Ovary (tissue), 9 donors: Measurements from ENCODE around the gene SLC47A2. TPM values are rescaled to one million over a fixed set of nuclear protein-coding genes. Genes with fewer than 3 reads are reported as not detected.

Experiments
- DNase-seq, 5 donors: peaks; one replicate each; pipeline ENCODE4 v3.0.0-alpha.2; 2019 to 2020
- H3K27ac ChIP-seq, 2 donors: fragments of 200-600 bp; one replicate each; pipeline versions ENCODE4 v1.5.1 to v1.8.0; 2019 to 2022
- H3K27me3 ChIP-seq: fragments of 200-600 bp; one replicate; pipeline ENCODE4 v1.8.0; 2022
- H3K36me3 ChIP-seq: fragments of 200-600 bp; sonication (generic); one replicate; pipeline ENCODE4 v1.5.1; 2019
- H3K4me1 ChIP-seq: one replicate; pipeline ENCODE4 v1.8.1; 2013; ENCODE audit warnings: mild to moderate bottlenecking, moderate library complexity; ENCODE audit not compliant: insufficient read depth
- H3K4me3 ChIP-seq: fragments of 200-600 bp; sonication (generic); one replicate; pipeline ENCODE4 v1.5.1; 2017
- H3K9me3 ChIP-seq, 2 donors: fragments of 200-600 bp in 1 of 2; sonication (generic) in 1 of 2; one replicate each; pipeline versions ENCODE4 v1.5.1 to v1.8.1; 2013 to 2019; ENCODE audit warnings: mild to moderate bottlenecking in 1 of 2, moderate library complexity in 1 of 2
- CTCF ChIP-seq, 3 donors: fragments of 450-650 bp in 2 of 3; fragments of 200-600 bp in 1 of 3; IDR thresholded peaks; one replicate each; pipeline versions ENCODE4 v1.5.1 to v1.8.0; 2016 to 2022; ENCODE audit warnings: antibody characterized with exemption in 3 of 3, mild to moderate bottlenecking in 1 of 3
- EP300 ChIP-seq: sonication (generic); formaldehyde crosslinking; IDR thresholded peaks from one replicate; pipeline ENCODE4 v1.6.1; 2017; ENCODE audit warnings: antibody characterized with exemption
- POLR2A ChIP-seq: fragments of 450-650 bp; IDR thresholded peaks from one replicate; pipeline ENCODE4 v1.6.1; 2017; ENCODE audit warnings: antibody characterized with exemption, mild to moderate bottlenecking, moderate library complexity
- WGBS, 3 donors: extraction: QIAGEN DNeasy Blood & Tissue Kit in 1 of 3; methylation state at CpG; one replicate each; pipeline versions ENCODE4 v1.1.5 to v1.1.7; 2013 to 2017; 5-methylcytosine and 5-hydroxymethylcytosine counted together
- intact Hi-C, 4 donors: fragments of 100-400 bp; cut with DNase I; formaldehyde crosslinking; loops; one replicate each; pipeline versions ENCODE4 v1.11.0 to v1.15.1; 2022 to 2023
- polyA plus RNA-seq, 2 donors: library from polyadenylated mRNA; stranded (reverse); fragments of 200-250 nt in 1 of 2; fragments of 350-450 nt in 1 of 2; fragmentation: Illumina TruSeq in 1 of 2; extraction: RNeasy Lipid Tissue Mini Kit (QIAGEN cat#74804) in 1 of 2; gene quantifications; one replicate each; pipeline ENCODE4 v1.2.3, GENCODE V29; 2013 to 2014
- total RNA-seq, 7 donors: library from RNA; depleted of rRNA in 2 of 7; stranded (reverse); fragments of >200 nt in 2 of 7; fragmentation: NEBNext Ultra II Directional in 3 of 7; extraction: Animal tissue kit (Norgen Biotek cat#: 25700) in 3 of 7; gene quantifications; one replicate each; pipeline versions ENCODE4 v1.1.0 to v1.2.4, GENCODE V29; 2016 to 2023
- donor health status: DM: no; HTN: no; CAD: no; lungs with moderate emphysema.
- donor health status: DM: no; HTN: no; CAD: no.
- donor health status: Bipolar disorder and iron deficiency.
- donor health status: DM: yes; HTN: yes; CAD: no.
- donor health status: DM: no; HTN: no; CAD: no.
- donor health status: DM: yes; HTN: yes; CAD: no.

The SLC47A2 gene
- total and polyA plus RNA-seq, 9 donors, result 0.87 to 29.4 (median 1.00) TPM; not detected in 6

- H3K27ac ChIP-seq, result no peak overlapping the region
- H3K9me3 ChIP-seq, result no peaks in the 10 kb centered on the region
- whole genome bisulfite sequencing, 3 donors, result 76 to 82% (median 79%) methylated on average over 13 of the region's 13 CpGs
- intact Hi-C loops, result loop anchor here in 1 of 4 donors (10.0 kb wide), 1 partner anchor 104 kb away; the partner anchor contains the start of gene ALDH3A2
- DNase-seq, result no peak
- H3K4me3 ChIP-seq, result no peak overlapping the region
- H3K27me3 ChIP-seq, result no peaks in the 10 kb centered on the region
- no peaks in the 10 kb centered on the region for H3K36me3 ChIP-seq
- TF ChIP-seq POLR2A (no peak), EP300 (no peak), CTCF (IDR thresholded peaks at IDR 0.05) (no peak)
- peaks cover 5% of the 10 kb centered on the region for H3K4me1 ChIP-seq
These were observed 32.4 kb upstream of the SLC47A2 start for GRCh38 chr17:19748807-19749193.

- no peak within 1 kb of the TSS for H3K4me3 ChIP-seq
- no peak for DNase-seq
- WGBS, 3 donors, result 44 to 50% (median 48%) methylated on average over 25 of the region's 25 CpGs
- H3K9me3 ChIP-seq, result no peaks in the 10 kb centered on the region
- peaks cover 5% of the 10 kb centered on the region for H3K4me1 ChIP-seq
- TF ChIP-seq POLR2A (no peak), EP300 (no peak), CTCF (IDR thresholded peaks at IDR 0.05) (no peak)
- no peaks in the 10 kb centered on the region for H3K27me3 ChIP-seq
- intact Hi-C loops, result loop anchor here in 1 of 4 donors (10.0 kb wide), 1 partner anchor 103 kb away; the partner anchor contains the start of gene ALDH3A2
- H3K36me3 ChIP-seq, result no peaks in the 10 kb centered on the region
- H3K27ac ChIP-seq, result no peak within 1 kb of the TSS
These were observed 31.7 kb upstream of the SLC47A2 start, which contains the start of gene ALDH3A1 for GRCh38 chr17:19747829-19748806. ALDH3A1 (minus strand) TSS chr17:19748298; CDS start chr17:19745129, 3,169 bp downstream.

- Histone ChIP-seq H3K27me3 (no peaks in the 10 kb centered on the region), H3K4me3 (no peak overlapping the region), H3K4me1 (peaks cover 5% of the 10 kb centered on the region), H3K9me3 (no peaks in the 10 kb centered on the region), H3K36me3 (no peaks in the 10 kb centered on the region), H3K27ac (no peak overlapping the region)
- TF ChIP-seq POLR2A (no peak), CTCF (IDR thresholded peaks at IDR 0.05) (no peak), EP300 (no peak)
- WGBS, 3 donors, result 92 to 95% (median 93%) methylated on average over 13 of the region's 13 CpGs
- no peak for DNase-seq
- intact Hi-C loops, result loop anchor here in 1 of 4 donors (10.0 kb wide), 1 partner anchor 102 kb away; the partner anchor contains the start of gene ALDH3A2
These were observed 30.9 kb upstream of the SLC47A2 start for GRCh38 chr17:19747159-19747719.

GRCh38 chr17:19746517-19746916 is 30.1 kb upstream of the SLC47A2 start:
- Histone ChIP-seq H3K36me3 (no peaks in the 10 kb centered on the region), H3K4me3 (no peak overlapping the region), H3K27me3 (no peaks in the 10 kb centered on the region), H3K4me1 (peaks cover 5% of the 10 kb centered on the region), H3K27ac (no peak overlapping the region), H3K9me3 (no peaks in the 10 kb centered on the region)
- 76 to 90% (median 86%) methylated on average over 20 of the region's 20 CpGs for WGBS, 3 donors
- no peak for DNase-seq
- intact Hi-C loops, result loop anchor here in 1 of 4 donors (10.0 kb wide), 1 partner anchor 102 kb away; the partner anchor contains the start of gene ALDH3A2
- TF ChIP-seq EP300, result no peak
- no peak for TF ChIP-seq POLR2A
- no peak for TF ChIP-seq CTCF (IDR thresholded peaks at IDR 0.05)
